ENCODE results near the gene RNPEPL1.
A peak's percentile ranks its signal among the peaks of the same experiment; 100 is the strongest.
"Not testable (repeated sequence)": the region's sequence is repeated elsewhere in the genome, so short reads cannot be mapped to it uniquely, and the experiment has no call there.

Gene RNPEPL1

GRCh38 chr2:240567872-240568677 is at the start of gene RNPEPL1:
TSS of gene RNPEPL1 (plus strand) at chr2:240568484. CDS start at chr2:240568587, 103 bp downstream.
- DNase-seq (ENCODE audit: low read depth, low spot score), result peak; percentile 71

- DNase-seq (ENCODE audit: low read depth, low spot score), result no peak
These were observed 49.3 kb upstream of the RNPEPL1 start for GRCh38 chr2:240518981-240519380.

GRCh38 chr2:240519396-240520129 is 48.7 kb upstream of the RNPEPL1 start:
- peak; percentile 53 for DNase-seq (ENCODE audit: low read depth, low spot score)

GRCh38 chr2:240520130-240520973 is 47.9 kb upstream of the RNPEPL1 start:
- peak; percentile 23 for DNase-seq (ENCODE audit: low read depth, low spot score)

GRCh38 chr2:240520974-240521350 is 47.3 kb upstream of the RNPEPL1 start:
- no peak for DNase-seq (ENCODE audit: low read depth, low spot score)

- DNase-seq (ENCODE audit: low read depth, low spot score), result not testable (repeated sequence)
These were observed 46.4 kb upstream of the RNPEPL1 start for GRCh38 chr2:240521885-240522284.

GRCh38 chr2:240522406-240522805 is 45.9 kb upstream of the RNPEPL1 start:
- no peak for DNase-seq (ENCODE audit: low read depth, low spot score)

- no peak for DNase-seq (ENCODE audit: low read depth, low spot score)
These were observed 44.6 kb upstream of the RNPEPL1 start for GRCh38 chr2:240523451-240524281.

GRCh38 chr2:240524963-240525718 is 43.1 kb upstream of the RNPEPL1 start:
- no peak for DNase-seq (ENCODE audit: low read depth, low spot score)

- no peak for DNase-seq (ENCODE audit: low read depth, low spot score)
These were observed 42.5 kb upstream of the RNPEPL1 start for GRCh38 chr2:240525802-240526201.

- no peak for DNase-seq (ENCODE audit: low read depth, low spot score)
These were observed 41.8 kb upstream of the RNPEPL1 start for GRCh38 chr2:240526521-240526920.

- DNase-seq (ENCODE audit: low read depth, low spot score), result no peak
These were observed 41.0 kb upstream of the RNPEPL1 start for GRCh38 chr2:240527153-240527750.

GRCh38 chr2:240528406-240529040 is 39.8 kb upstream of the RNPEPL1 start:
- no peak for DNase-seq (ENCODE audit: low read depth, low spot score)

- no peak for DNase-seq (ENCODE audit: low read depth, low spot score)
These were observed 38.8 kb upstream of the RNPEPL1 start for GRCh38 chr2:240529344-240529999.

GRCh38 chr2:240530181-240530580 is 38.1 kb upstream of the RNPEPL1 start:
- no peak for DNase-seq (ENCODE audit: low read depth, low spot score)

GRCh38 chr2:240531038-240531437 is 37.2 kb upstream of the RNPEPL1 start:
- DNase-seq (ENCODE audit: low read depth, low spot score), result no peak

- no peak for DNase-seq (ENCODE audit: low read depth, low spot score)
These were observed 36.1 kb upstream of the RNPEPL1 start for GRCh38 chr2:240532031-240532775.
